GM21825 (cell line): ENCODE data around the gene DYNC1I1.

ENCODE experiments used
- ATAC-seq: cut with Tn5 transposase; IDR thresholded peaks from one replicate; pipeline ENCODE4 v1.9.1; 2021; ENCODE audit warnings: mild to moderate bottlenecking, moderate library complexity; ENCODE audit not compliant: unreplicated experiment

The DYNC1I1 gene

GRCh38 chr7:96069401-96069800 lies 297.0 kb downstream of the DYNC1I1 start:
- no peak for ATAC-seq

GRCh38 chr7:96074871-96075270 lies 302.5 kb downstream of the DYNC1I1 start:
- ATAC-seq, result no peak

DNA sequence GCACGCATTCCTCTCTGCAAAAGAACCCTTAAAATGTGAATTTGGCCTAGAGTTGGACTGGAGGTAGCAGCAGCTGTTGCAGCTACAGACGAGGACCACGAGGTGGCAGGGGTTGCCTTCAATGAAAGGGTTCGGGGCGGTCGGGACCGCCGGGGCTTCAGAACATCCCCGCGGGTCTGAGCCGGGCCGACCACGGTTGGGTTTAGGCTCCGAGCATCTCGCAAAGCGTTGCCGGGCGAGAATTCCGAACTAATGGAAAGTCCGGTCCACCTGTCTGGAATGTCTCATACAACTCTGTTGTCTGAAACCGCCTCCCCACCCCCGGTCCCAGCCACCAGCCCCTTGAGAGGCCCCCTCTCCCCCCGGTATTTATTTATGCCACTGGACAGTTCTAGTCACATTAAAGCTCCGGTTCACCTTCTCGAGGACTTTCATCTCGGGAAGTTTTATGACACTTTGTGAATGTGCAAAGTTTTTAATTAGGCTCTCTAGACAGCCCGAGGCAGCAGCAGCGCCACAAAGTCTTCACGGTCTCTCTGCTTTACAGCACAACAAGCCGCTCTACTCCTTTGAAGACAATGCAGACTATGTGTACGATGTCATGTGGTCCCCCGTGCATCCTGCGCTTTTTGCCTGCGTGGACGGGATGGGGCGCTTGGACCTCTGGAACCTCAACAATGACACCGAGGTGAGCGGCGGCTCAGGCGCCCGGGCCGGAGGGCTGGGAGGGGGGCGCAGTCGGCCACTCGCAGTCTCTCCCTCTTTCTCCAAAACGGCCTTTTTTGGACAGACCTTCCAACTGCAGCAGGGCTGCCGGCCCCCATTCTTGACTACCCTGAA lies 303.4 kb downstream of the DYNC1I1 start:
- no peak for ATAC-seq

DNA sequence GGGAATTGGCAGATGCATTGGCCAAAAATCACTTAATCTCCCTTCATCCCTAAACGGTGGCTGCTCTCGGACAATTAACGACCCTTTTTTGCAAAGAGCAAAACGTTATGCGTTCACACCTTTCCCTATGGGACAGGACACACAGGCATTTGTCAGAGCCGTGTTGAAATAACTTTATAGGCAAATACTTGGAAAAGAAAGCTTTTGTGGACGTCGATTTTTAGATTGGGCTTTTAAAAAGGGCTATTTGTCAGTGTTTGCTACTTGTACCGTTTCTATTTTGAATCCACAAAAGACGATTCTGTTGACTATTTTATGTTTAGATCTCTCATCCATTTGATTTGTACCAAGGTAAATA lies 304.0 kb downstream of the DYNC1I1 start:
- no peak for ATAC-seq

DNA sequence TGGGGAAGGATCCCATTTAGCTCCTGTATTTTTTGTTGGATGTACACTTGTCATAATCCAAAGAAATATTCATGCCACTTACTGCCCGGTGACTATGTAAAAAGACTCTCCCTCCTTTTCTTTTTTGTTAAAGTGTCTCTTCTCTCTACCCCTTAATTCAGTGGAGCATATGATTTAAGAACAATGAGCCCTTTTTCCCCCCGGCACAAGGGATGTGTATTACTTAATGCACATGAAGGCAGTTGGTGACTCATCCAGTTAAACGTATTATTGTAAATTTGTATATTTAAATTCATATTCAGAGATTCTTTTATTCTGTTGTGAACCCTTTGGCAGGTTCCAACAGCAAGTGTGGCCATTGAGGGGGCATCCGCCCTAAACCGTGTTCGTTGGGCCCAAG lies 307.7 kb downstream of the DYNC1I1 start:
- no peak for ATAC-seq

GRCh38 chr7:96084881-96085553 lies 312.7 kb downstream of the DYNC1I1 start:
- ATAC-seq, result no peak

DNA sequence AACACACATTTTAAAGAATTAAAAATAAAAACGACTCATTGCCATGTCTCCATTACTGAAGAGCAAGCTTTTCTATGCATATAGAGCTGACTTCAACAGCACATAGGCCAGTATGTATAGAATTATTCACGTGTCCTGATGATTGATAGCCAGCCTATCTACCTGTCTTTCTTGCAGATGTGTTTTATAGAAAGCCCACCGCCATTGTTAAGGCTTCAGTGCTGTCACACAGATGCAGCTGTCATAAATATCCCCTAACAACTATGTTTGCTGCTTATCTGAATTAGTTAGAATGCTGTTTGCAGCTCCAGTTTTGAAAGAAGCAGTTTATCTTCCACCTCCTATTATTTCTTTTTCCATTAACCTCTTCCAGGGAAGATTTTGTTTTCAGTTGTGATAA lies 313.6 kb downstream of the DYNC1I1 start:
- no peak for ATAC-seq

DNA sequence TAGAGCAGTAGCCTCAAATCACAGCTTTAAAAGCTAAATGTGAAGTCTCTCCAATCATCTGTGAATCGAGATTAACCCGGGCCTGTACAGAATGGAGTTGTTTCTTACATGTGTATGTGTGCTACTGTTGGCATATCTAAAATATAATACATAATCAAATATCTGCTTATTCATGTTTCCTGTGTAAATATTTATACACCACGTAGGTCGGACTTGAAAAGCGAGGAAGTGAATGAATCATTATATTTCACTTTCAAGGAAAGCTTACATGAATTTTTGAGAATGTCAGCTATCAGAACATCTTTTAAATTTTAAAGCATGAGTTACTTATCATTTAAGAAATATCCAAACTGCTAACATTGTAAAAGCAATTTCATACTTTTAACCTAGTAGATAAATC lies 316.2 kb downstream of the DYNC1I1 start:
- no peak for ATAC-seq

- no peak for ATAC-seq
Observed at GRCh38 chr7:96089511-96089910, 317.2 kb downstream of the DYNC1I1 start.

- ATAC-seq, result no peak
Observed at GRCh38 chr7:96090756-96091155, 318.4 kb downstream of the DYNC1I1 start.

- ATAC-seq, result no peak
Observed at GRCh38 chr7:96093435-96093834, 321.1 kb downstream of the DYNC1I1 start.

DNA sequence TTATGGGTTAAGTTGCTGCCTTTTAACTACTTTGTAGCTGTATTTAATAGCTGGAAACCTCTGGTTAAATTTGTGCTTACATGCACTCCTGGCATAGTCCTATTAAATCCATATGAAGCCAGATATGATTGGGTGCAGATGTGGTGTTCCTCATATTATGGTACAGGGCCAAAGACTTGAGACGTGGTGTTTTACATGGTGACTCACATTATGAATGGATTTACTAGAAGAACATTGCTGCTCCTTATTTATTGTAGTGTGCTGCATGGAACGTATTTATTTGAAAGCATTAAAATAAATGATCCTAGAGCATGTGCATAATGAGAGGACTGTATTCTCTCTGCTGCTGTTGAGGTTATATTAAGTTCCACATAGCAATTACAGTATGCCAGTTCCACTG lies 325.5 kb downstream of the DYNC1I1 start:
- no peak for ATAC-seq

DNA sequence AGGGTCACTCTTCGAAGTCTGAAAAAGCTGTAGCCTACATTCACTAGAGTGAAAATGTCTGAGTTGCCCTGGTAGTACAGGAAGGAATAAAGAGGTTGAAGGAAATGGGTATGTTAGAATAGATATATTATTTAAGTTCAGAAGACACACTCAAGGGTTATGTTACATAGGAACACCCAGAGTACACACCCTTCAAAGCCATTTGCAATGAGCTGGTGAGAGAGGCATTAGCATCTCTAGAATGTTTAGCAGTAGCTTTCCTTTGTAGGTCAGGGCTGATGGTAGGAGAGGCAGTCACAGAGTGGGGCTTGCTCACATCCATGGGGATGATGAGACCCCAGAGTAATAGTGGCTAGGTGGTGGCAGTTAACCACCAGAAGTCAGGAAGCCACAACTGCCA lies 328.4 kb downstream of the DYNC1I1 start:
- ATAC-seq, result no peak

DNA sequence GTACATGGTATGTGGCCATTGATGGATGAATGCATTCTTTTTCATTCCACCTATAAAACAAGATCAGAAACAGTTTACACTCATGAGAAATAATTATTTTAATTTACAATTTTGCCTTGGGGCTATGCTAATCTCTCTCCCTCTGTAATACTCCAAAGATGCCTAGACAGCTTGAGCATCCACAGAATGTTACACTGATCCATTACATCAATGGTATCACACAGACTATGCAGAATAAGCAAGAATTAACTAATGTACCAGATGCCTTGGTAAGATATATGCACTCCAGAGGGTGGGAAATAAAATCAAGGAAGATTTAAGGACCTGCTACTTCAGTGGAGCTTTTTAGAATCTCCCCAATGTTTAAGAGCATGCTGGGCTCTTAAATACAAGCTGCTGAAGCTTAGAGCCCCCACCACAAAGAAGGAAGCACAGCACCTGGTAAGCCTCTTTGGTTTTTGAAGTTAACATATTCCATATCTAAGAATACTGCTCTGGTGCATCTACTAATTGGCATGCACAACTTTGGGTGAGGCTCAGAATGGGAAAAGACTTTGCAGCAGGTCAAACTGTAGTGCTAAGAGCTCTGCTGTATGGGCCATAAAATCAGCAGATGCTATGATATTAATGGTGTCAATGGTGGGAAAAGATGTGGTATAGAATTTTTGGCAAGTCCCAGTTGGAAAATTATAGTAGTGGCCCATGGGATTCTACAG lies 329.9 kb downstream of the DYNC1I1 start:
- no peak for ATAC-seq

DNA sequence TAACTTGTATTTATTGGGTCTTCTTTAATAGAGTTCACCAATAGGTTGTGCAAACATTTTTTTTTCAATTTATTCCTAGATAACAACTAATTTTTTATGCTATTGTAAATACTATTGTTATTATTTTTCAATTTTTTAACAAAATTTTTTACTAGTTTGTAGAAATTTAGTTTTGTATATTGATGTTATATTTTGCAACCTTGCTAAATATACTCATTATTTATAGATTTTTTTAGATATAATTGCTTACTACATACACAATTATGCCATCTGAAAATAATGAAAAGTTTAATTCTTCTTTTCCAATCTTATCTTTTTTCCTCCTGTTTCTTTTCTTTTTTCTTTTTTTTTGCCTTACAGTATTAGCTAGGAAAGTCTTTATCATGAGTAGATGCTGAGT lies 332.6 kb downstream of the DYNC1I1 start:
- no peak for ATAC-seq

DNA sequence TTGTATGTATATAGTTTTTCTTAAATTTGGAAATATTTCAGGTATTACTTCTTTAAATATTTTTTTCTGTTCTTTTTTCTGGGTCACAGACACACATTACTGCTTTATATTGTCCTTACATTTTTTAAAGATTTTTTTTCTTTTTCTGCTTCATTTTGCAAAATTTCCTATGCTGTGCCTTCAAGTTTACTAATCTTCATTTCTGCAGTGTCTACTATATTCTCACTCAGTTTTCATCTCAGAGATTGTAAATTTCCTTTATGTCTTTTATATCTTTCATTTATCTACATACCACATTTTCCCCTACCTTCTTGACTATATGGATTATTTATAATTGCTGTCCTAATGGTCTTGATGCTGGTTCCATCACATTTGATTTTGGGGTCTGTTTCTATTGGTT lies 339.1 kb downstream of the DYNC1I1 start:
- no peak for ATAC-seq

GRCh38 chr7:96114190-96114589 lies 341.8 kb downstream of the DYNC1I1 start:
- no peak for ATAC-seq

- no peak for ATAC-seq
Observed at GRCh38 chr7:96116173-96116572, 343.8 kb downstream of the DYNC1I1 start.

- ATAC-seq, result no peak
Observed at GRCh38 chr7:96118449-96119001, 346.2 kb downstream of the DYNC1I1 start.

- no peak for ATAC-seq
Observed at GRCh38 chr7:96120445-96121225, 348.3 kb downstream of the DYNC1I1 start.

- no peak for ATAC-seq
Observed at GRCh38 chr7:96121752-96122151, 349.4 kb downstream of the DYNC1I1 start.
